HepG2 (cell line): ENCODE results near the gene GDPGP1. TPM values are rescaled to one million over a fixed set of nuclear protein-coding genes. Genes with fewer than 3 reads are reported as not detected.
A peak's percentile ranks its signal among the peaks of the same experiment; 100 is the strongest.

Source experiments
- E2F2 ChIP-seq: sonication (generic); formaldehyde crosslinking; IDR thresholded peaks from 2 replicates; pipeline ENCODE4 v1.4.0; 2020; ENCODE audit warnings: missing genetic modification reagents, borderline replicate concordance
- MTF2 ChIP-seq: sonication (generic); formaldehyde crosslinking; IDR thresholded peaks from 2 replicates; pipeline ENCODE4 v1.5.0; 2020; ENCODE audit warnings: missing genetic modification reagents, borderline replicate concordance
- SMC3 ChIP-seq: IDR thresholded peaks from 2 replicates; pipeline ENCODE4 v1.6.1; 2011; ENCODE audit warnings: low read length, improper control_type of control experiment
- ZBTB37 ChIP-seq: sonication (generic); formaldehyde crosslinking; IDR thresholded peaks from 2 replicates; pipeline ENCODE4 v1.4.0; 2020; ENCODE audit warnings: mild to moderate bottlenecking, missing genetic modification reagents
- ZFP82 ChIP-seq: sonication (generic); formaldehyde crosslinking; IDR thresholded peaks from 2 replicates; pipeline ENCODE4 v1.5.1; 2020; ENCODE audit warnings: mild to moderate bottlenecking, missing genetic modification reagents, borderline replicate concordance
- ZNF672 ChIP-seq: sonication (generic); formaldehyde crosslinking; IDR thresholded peaks from 2 replicates; pipeline ENCODE4 v1.8.1; 2022; ENCODE audit warnings: missing genetic modification reagents
- ZSCAN9 ChIP-seq: IDR thresholded peaks from 2 replicates; pipeline ENCODE4 v1.6.1; 2016; ENCODE audit warnings: borderline replicate concordance
- polyA plus RNA-seq, 8 experiments: library from polyadenylated mRNA; depleted of rRNA in 3 of 8; stranded (reverse) in 7 of 8; unstranded in 1 of 8; fragments of >200 nt; fragmentation: Illumina TruSeq in 4 of 8; extraction: Trizol in 4 of 8; gene quantifications; 2 replicates each; pipeline versions ENCODE4 v1.2.1 to v1.2.3, GENCODE V29; 2011 to 2016; ENCODE audit warnings: low read depth in 4 of 8, missing spikeins in 1 of 8, mixed read lengths in 1 of 8; ENCODE audit not compliant: insufficient read depth in 1 of 8
- total RNA-seq, 5 experiments: library from RNA; depleted of rRNA; stranded (reverse); fragments of >200 nt; fragmentation: Illumina TruSeq; extraction: Trizol; gene quantifications; 2 replicates each; pipeline ENCODE4 v1.2.3, GENCODE V29; 2016; ENCODE audit warnings: low read depth in 1 of 5
- TF ChIP-seq, protein P1 (sequence below): sonication (generic); formaldehyde crosslinking; IDR thresholded peaks from 2 replicates; pipeline ENCODE4 v1.5.0; 2020; ENCODE audit warnings: mild to moderate bottlenecking, missing genetic modification reagents, moderate library complexity

GDPGP1 gene
- total and polyA plus RNA-seq, 2 of the 13 experiments (the other 11 are each of a cell fraction or from before 2014, with no cell fraction given): 1.5 to 4.3 TPM

- TF ChIP-seq ZNF672 (CRISPR knock-in tag) (no peak), ZSCAN9 (CRISPR knock-in tag) (peak; percentile 65; the same call in 1 of the 2 replicates), ZBTB37 (CRISPR knock-in tag) (peak; percentile 16; the same call in 1 of the 2 replicates), E2F2 (CRISPR knock-in tag) (no peak), MTF2 (no peak), SMC3 (0 out of 2 replicates have a peak, but pooled peaks have one; percentile 42), ZFP82 (CRISPR knock-in tag) (no peak)
- TF ChIP-seq, protein P1, sequence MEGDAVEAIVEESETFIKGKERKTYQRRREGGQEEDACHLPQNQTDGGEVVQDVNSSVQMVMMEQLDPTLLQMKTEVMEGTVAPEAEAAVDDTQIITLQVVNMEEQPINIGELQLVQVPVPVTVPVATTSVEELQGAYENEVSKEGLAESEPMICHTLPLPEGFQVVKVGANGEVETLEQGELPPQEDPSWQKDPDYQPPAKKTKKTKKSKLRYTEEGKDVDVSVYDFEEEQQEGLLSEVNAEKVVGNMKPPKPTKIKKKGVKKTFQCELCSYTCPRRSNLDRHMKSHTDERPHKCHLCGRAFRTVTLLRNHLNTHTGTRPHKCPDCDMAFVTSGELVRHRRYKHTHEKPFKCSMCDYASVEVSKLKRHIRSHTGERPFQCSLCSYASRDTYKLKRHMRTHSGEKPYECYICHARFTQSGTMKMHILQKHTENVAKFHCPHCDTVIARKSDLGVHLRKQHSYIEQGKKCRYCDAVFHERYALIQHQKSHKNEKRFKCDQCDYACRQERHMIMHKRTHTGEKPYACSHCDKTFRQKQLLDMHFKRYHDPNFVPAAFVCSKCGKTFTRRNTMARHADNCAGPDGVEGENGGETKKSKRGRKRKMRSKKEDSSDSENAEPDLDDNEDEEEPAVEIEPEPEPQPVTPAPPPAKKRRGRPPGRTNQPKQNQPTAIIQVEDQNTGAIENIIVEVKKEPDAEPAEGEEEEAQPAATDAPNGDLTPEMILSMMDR: peak; percentile 86
Observed at GRCh38 chr15:90232941-90233386, 1.0 kb upstream of the GDPGP1 start (continued).
